Astrocyte of the spinal cord (primary cell): Measurements from ENCODE around the gene IL22.
"Not testable (repeated sequence)": the region's sequence is repeated elsewhere in the genome, so short reads cannot be mapped to it uniquely, and the experiment has no call there.

Experiments
- DNase-seq: peaks from one replicate; pipeline ENCODE4 v3.0.0; 2011; ENCODE audit warnings: low read depth, low spot score
- H3K4me3 ChIP-seq: 2 replicates; pipeline ENCODE4 v1.5.1; 2011; ENCODE audit warnings: low read depth, mild to moderate bottlenecking, low read length, moderate library complexity
- CTCF ChIP-seq: IDR thresholded peaks from 2 replicates; pipeline ENCODE4 v1.5.1; 2012; ENCODE audit warnings: low read depth, mild to moderate bottlenecking, low read length, inconsistent platforms
- in situ Hi-C: cut with HindIII; loops from 2 replicates; pipeline ENCODE4 v1.10.0; 2017; ENCODE audit warnings: low sequenced_read_pairs

The IL22 gene

DNA sequence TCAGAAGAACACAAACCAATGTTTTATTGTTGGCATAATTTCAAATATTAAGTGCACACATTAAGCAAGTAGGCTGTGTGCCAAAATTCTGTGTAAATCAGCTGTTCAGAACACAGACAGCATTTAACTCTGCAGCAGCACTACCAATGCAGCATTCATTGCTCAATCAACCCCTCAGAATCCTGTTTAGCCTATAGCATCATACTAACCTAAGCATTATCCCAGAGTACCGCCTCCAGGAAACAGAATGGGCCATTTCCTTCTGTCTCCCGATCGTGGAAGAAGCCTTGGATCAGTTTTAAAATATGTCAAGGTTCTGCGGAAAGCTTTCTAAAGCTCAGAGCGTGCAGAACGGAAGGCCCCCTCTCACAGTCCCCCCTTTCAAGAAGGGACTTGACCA lies 31.1 kb downstream of the IL22 start:
- no peak for TF ChIP-seq CTCF
- no peak for DNase-seq
- in situ Hi-C loops = no loop called here
- H3K4me3 ChIP-seq = no peak overlapping the region

- TF ChIP-seq CTCF = no peak
- no peak for DNase-seq
- no peak overlapping the region for H3K4me3 ChIP-seq
- in situ Hi-C loops = no loop called here
These were observed 31.9 kb downstream of the IL22 start for GRCh38 chr12:68221497-68221896.

DNA sequence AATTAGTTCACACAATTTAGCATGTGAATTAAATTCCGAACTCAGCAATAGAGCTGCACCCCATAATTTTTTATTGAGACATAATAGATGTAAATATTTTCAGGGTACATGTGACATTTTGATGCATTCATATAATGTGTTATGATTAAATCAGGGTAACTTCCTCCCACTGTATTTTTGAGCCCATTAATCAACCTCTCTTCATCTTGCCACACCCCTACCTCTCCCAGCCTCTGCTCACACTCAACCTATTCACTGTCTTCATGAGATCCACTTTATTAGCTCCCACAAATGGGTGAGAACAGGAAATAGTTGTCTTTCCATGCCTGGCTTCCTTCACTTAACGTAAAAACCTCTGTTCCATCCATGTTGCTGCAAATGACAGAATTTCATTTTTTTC lies 42.5 kb downstream of the IL22 start:
- in situ Hi-C loops = no loop called here
- H3K4me3 ChIP-seq = no peak overlapping the region
- no peak for DNase-seq
- TF ChIP-seq CTCF = no peak

DNA sequence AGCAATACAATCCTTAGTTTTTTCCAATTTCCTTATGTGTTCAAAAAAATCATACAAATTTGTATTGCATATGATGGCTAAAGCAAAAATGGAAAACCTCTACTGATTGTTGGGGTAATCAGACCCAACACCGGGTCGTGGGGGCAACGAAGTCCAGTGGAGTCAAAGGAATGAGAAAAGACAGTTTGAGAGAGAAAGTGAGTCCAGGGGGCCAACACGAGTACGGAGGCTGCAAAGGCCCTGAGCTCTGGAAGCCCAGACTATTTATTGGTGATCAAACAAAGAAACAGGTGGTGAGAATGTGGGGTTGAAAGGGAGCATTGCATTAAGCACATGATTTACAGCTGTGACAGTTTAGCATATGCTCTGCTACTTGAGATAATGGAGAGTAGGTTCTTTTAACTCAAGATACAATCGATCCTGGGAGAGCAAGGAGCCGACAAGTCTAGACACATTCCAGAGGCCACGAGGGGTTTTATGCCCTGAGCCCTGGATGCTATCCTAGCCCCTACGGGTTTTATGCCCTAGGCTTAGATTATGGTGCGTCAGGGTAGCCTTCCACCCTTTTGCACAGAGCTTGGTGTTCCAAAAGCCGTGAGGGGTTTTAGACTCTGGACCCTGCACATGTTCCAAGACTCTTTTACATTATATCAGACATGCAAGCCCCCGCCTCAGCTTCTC lies 44.2 kb downstream of the IL22 start:
- DNase-seq, in situ Hi-C loops, H3K4me3 ChIP-seq: not testable (repeated sequence)

- no peak overlapping the region for H3K4me3 ChIP-seq
- in situ Hi-C loops = no loop called here
- no peak for DNase-seq
- TF ChIP-seq CTCF = no peak
These were observed 46.1 kb downstream of the IL22 start for GRCh38 chr12:68207276-68207675.

GRCh38 chr12:68206446-68206845 lies 47.0 kb downstream of the IL22 start:
- no peak for TF ChIP-seq CTCF
- no peak for DNase-seq
- H3K4me3 ChIP-seq = no peak overlapping the region
- in situ Hi-C loops = no loop called here

DNA sequence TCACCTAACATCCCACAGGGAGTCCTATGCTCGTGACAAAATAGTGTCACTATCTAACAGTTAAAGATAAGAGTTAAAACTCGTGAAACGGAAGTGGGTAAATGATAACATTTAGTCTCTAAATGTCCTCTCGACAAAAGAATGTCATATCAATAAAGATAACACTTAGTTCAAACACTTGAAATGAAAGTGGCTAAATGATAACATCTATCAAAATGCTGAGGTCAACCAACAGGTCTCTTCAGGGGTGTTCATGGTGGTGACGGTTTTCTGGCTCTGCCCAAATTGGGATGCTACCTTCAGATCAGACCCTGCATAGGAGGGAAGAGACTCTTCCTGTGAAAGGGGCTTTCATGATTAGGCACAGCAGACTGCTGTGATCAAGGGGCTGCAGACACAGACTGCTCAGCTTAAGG lies 49.9 kb downstream of the IL22 start:
- no peak for TF ChIP-seq CTCF
- in situ Hi-C loops = no loop called here
- H3K4me3 ChIP-seq = no peak overlapping the region
- DNase-seq = no peak
